ENCODE measurements around the gene ACOX2. TPM values are rescaled to one million over a fixed set of nuclear protein-coding genes. Genes with fewer than 3 reads are reported as not detected.
A peak's percentile ranks its signal among the peaks of the same experiment; 100 is the strongest.

The ACOX2 gene
- total and polyA plus RNA-seq, 2 of the 13 experiments (the other 11 are each of a cell fraction or from before 2014, with no cell fraction given): 42.6 to 98.5 TPM

DNA sequence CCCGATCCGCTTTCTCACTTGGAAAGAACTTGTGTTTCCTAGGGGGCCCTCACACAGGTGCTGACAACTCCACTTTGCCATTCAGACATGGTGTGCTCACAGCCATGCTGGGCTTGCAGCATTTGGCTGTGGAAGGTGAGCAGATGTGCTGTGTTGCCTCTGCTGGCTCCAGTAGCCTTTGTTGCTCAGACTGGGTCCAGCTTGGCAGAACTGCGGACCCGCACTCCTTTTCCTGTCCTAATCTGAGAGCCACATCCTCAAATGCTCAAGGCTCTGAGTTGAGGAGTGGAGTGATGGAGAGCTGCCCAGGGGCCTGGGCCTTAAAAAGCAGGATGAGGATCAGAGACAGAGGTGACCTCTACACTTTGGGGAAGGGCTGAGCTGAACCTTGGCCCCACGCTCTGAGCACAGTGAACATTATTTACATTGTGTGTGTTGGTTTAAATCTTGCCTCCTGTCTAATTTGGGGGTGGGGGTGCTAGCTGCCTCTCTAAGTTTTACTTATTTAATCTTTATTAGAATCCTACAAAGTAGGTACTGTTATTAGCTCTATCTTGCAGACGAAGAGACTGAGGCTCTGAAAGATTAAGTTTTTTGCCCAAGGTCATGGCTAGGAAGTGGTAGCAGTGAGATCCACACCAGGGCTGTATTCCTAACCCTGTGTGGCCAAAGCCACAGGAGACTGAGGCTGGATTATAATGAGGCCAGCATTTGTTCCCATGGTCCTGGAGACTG is 17.2 kb downstream of the ACOX2 start (continued):
- TF ChIP-seq, protein P1, sequence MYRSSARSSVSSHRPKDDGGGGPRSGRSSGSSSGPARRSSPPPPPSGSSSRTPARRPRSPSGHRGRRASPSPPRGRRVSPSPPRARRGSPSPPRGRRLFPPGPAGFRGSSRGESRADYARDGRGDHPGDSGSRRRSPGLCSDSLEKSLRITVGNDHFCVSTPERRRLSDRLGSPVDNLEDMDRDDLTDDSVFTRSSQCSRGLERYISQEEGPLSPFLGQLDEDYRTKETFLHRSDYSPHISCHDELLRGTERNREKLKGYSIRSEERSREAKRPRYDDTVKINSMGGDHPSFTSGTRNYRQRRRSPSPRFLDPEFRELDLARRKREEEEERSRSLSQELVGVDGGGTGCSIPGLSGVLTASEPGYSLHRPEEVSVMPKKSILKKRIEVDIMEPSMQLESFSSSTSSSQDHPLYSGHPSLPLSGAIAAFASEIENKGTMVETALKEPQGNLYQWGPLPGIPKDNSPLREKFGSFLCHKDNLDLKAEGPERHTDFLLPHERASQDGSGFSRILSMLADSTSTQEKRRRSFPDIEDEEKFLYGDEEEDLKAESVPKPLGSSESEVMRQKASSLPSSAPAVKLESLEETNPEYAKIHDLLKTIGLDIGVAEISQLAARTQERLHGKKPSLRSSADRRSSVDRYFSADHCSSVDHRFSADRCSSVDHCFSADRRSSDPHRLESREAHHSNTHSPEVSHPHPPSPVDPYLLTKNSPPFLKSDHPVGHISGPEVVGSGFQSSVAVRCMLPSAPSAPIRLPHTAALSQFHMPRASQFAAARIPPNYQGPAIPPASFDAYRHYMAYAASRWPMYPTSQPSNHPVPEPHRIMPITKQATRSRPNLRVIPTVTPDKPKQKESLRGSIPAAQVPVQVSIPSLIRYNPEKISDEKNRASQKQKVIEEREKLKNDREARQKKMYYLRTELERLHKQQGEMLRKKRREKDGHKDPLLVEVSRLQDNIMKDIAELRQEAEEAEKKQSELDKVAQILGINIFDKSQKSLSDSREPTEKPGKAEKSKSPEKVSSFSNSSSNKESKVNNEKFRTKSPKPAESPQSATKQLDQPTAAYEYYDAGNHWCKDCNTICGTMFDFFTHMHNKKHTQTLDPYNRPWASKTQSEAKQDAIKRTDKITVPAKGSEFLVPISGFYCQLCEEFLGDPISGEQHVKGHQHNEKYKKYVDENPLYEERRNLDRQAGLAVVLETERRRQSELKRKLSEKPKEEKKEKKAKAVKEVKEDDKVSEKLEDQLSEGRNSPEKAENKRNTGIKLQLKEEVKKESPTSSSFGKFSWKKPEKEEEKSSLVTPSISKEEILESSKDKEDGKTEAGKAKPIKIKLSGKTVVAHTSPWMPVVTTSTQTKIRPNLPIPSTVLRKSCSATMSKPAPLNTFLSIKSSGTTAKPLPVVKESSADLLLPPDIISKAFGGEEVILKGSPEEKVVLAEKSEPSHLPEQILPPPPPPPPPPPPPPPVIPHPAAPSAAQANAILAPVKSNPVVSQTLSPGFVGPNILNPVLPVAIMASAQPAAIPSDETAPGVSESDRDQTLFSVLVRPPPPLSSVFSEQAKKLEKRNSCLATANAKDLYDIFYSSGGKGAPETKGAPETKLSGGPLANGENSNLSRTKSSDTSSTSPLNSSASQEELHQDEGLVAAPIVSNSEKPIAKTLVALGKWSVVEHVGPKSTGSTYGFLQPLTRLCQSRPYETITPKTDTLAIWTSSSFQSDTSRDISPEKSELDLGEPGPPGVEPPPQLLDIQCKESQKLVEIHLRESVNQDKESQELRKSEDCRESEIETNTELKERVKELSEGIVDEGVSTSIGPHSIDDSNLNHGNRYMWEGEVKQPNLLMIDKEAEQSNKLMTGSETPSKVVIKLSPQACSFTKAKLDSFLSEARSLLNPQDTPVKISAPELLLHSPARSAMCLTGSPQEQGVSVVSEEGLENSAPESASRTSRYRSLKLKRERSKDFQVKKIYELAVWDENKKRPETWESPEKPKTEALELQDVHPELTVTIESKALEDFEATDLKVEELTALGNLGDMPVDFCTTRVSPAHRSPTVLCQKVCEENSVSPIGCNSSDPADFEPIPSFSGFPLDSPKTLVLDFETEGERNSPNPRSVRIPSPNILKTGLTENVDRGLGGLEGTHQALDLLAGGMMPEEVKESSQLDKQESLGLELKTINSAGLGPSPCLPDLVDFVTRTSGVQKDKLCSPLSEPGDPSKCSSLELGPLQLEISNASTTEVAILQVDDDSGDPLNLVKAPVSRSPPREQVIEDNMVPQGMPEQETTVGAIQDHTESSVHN (CRISPR knock-in tag; IDR thresholded peaks at IDR 0.05): peak; percentile 71; the same call in 1 of the 2 replicates
- TF ChIP-seq, protein P2, sequence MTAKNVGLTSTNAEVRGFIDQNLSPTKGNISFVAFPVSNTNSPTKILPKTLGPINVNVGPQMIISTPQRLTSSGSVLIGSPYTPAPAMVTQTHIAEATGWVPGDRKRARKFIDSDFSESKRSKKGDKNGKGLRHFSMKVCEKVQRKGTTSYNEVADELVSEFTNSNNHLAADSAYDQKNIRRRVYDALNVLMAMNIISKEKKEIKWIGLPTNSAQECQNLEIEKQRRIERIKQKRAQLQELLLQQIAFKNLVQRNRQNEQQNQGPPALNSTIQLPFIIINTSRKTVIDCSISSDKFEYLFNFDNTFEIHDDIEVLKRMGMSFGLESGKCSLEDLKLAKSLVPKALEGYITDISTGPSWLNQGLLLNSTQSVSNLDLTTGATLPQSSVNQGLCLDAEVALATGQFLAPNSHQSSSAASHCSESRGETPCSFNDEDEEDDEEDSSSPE (CRISPR knock-in tag; IDR thresholded peaks at IDR 0.05): no peak
- TF ChIP-seq HDAC6 (IDR thresholded peaks at IDR 0.05; ENCODE audit: low read depth, low read length) (no peak), ZNF589 (CRISPR knock-in tag; conservative IDR thresholded peaks at IDR 0.05) (0 out of 2 replicates have a peak, but pooled peaks have one; percentile 24), ZNF619 (CRISPR knock-in tag; IDR thresholded peaks at IDR 0.05) (no peak), SNAI1 (CRISPR knock-in tag; IDR thresholded peaks at IDR 0.05; ENCODE audit: borderline replicate concordance) (no peak), ZNF274 (CRISPR knock-in tag; IDR thresholded peaks at IDR 0.05) (no peak)
- TF ChIP-seq, protein P3, sequence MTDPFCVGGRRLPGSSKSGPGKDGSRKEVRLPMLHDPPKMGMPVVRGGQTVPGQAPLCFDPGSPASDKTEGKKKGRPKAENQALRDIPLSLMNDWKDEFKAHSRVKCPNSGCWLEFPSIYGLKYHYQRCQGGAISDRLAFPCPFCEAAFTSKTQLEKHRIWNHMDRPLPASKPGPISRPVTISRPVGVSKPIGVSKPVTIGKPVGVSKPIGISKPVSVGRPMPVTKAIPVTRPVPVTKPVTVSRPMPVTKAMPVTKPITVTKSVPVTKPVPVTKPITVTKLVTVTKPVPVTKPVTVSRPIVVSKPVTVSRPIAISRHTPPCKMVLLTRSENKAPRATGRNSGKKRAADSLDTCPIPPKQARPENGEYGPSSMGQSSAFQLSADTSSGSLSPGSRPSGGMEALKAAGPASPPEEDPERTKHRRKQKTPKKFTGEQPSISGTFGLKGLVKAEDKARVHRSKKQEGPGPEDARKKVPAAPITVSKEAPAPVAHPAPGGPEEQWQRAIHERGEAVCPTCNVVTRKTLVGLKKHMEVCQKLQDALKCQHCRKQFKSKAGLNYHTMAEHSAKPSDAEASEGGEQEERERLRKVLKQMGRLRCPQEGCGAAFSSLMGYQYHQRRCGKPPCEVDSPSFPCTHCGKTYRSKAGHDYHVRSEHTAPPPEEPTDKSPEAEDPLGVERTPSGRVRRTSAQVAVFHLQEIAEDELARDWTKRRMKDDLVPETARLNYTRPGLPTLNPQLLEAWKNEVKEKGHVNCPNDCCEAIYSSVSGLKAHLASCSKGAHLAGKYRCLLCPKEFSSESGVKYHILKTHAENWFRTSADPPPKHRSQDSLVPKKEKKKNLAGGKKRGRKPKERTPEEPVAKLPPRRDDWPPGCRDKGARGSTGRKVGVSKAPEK (CRISPR knock-in tag; IDR thresholded peaks at IDR 0.05; ENCODE audit: borderline replicate concordance): no peak
- TF ChIP-seq, protein P4, sequence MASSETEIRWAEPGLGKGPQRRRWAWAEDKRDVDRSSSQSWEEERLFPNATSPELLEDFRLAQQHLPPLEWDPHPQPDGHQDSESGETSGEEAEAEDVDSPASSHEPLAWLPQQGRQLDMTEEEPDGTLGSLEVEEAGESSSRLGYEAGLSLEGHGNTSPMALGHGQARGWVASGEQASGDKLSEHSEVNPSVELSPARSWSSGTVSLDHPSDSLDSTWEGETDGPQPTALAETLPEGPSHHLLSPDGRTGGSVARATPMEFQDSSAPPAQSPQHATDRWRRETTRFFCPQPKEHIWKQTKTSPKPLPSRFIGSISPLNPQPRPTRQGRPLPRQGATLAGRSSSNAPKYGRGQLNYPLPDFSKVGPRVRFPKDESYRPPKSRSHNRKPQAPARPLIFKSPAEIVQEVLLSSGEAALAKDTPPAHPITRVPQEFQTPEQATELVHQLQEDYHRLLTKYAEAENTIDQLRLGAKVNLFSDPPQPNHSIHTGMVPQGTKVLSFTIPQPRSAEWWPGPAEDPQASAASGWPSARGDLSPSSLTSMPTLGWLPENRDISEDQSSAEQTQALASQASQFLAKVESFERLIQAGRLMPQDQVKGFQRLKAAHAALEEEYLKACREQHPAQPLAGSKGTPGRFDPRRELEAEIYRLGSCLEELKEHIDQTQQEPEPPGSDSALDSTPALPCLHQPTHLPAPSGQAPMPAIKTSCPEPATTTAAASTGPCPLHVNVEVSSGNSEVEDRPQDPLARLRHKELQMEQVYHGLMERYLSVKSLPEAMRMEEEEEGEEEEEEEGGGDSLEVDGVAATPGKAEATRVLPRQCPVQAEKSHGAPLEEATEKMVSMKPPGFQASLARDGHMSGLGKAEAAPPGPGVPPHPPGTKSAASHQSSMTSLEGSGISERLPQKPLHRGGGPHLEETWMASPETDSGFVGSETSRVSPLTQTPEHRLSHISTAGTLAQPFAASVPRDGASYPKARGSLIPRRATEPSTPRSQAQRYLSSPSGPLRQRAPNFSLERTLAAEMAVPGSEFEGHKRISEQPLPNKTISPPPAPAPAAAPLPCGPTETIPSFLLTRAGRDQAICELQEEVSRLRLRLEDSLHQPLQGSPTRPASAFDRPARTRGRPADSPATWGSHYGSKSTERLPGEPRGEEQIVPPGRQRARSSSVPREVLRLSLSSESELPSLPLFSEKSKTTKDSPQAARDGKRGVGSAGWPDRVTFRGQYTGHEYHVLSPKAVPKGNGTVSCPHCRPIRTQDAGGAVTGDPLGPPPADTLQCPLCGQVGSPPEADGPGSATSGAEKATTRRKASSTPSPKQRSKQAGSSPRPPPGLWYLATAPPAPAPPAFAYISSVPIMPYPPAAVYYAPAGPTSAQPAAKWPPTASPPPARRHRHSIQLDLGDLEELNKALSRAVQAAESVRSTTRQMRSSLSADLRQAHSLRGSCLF (CRISPR knock-in tag; IDR thresholded peaks at IDR 0.05; ENCODE audit: borderline replicate concordance): no peak
